Measurements from ENCODE around the gene ACBD6.

- TF ChIP-seq, protein P1, sequence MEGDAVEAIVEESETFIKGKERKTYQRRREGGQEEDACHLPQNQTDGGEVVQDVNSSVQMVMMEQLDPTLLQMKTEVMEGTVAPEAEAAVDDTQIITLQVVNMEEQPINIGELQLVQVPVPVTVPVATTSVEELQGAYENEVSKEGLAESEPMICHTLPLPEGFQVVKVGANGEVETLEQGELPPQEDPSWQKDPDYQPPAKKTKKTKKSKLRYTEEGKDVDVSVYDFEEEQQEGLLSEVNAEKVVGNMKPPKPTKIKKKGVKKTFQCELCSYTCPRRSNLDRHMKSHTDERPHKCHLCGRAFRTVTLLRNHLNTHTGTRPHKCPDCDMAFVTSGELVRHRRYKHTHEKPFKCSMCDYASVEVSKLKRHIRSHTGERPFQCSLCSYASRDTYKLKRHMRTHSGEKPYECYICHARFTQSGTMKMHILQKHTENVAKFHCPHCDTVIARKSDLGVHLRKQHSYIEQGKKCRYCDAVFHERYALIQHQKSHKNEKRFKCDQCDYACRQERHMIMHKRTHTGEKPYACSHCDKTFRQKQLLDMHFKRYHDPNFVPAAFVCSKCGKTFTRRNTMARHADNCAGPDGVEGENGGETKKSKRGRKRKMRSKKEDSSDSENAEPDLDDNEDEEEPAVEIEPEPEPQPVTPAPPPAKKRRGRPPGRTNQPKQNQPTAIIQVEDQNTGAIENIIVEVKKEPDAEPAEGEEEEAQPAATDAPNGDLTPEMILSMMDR (IDR thresholded peaks at IDR 0.05) = no peak
- no peak for TF ChIP-seq POLR2A (IDR thresholded peaks at IDR 0.05)
Measured at GRCh38 chr1:180343921-180344769, 158.2 kb downstream of the ACBD6 start.

Data from lower leg skin (tissue), 3 donors.